Activated CD4-positive, alpha-beta T cell treated with anti-CD3 and anti-CD28 coated beads, Interleukin-2, amount 10 ng/mL, durations not matched to agents 7 days and 5 days (primary cell): Measurements from ENCODE around the gene PAPOLB. TPM values are rescaled to one million over a fixed set of nuclear protein-coding genes. Genes with fewer than 3 reads are reported as not detected.

ENCODE experiments used
- CTCF ChIA-PET: fragments of 350-600 bp; sonication (Branson Sonifier 250); formaldehyde crosslinking; loops from one replicate; lab custom pipeline; 2021; ENCODE audit warnings: antibody characterized with exemption; lab: Charles Lee
- POLR2A ChIA-PET: fragments of 350-600 bp; sonication (Branson Sonifier 250); formaldehyde crosslinking; loops from one replicate; lab custom pipeline; 2021; ENCODE audit warnings: antibody characterized with exemption; lab: Charles Lee
- DNase-seq: peaks from one replicate; pipeline ENCODE4 v3.0.0-alpha.2; 2020
- H3K27ac Mint-ChIP-seq: one replicate; pipeline ENCODE4 v1.8.0; 2021; ENCODE audit warnings: mild to moderate bottlenecking, moderate library complexity, mixed read lengths
- H3K27me3 Mint-ChIP-seq: one replicate; pipeline ENCODE4 v1.8.0; 2021; ENCODE audit warnings: mixed read lengths
- H3K36me3 Mint-ChIP-seq: one replicate; pipeline ENCODE4 v1.8.0; 2021; ENCODE audit warnings: low read depth, mixed read lengths
- H3K4me1 Mint-ChIP-seq: one replicate; pipeline ENCODE4 v1.8.0; 2021; ENCODE audit warnings: mixed read lengths
- H3K4me3 Mint-ChIP-seq: one replicate; pipeline ENCODE4 v1.8.0; 2021; ENCODE audit warnings: mild to moderate bottlenecking, moderate library complexity, mixed read lengths
- H3K9me3 Mint-ChIP-seq: one replicate; pipeline ENCODE4 v1.8.0; 2021; ENCODE audit warnings: mixed read lengths
- total RNA-seq, 2 experiments: library from RNA; stranded (reverse); gene quantifications; one replicate each; pipeline ENCODE4 v1.2.3, GENCODE V29; 2021

PAPOLB gene
- total RNA-seq, 2 experiments from 2014 or later, result 0.05 TPM; not detected in 1

GRCh38 chr7:4820967-4821471 is 40.8 kb downstream of the PAPOLB start:
- ChIA-PET POLR2A (no interaction called here), CTCF (interaction anchor here (1.2 kb wide), 1 partner anchor 63 kb away, joined by 3 read pairs; the partner anchor contains the start of gene RADIL)
- H3K27ac Mint-ChIP-seq, result no peak overlapping the region
- no peaks in the 10 kb centered on the region for H3K36me3 Mint-ChIP-seq
- H3K27me3 Mint-ChIP-seq, result no peaks in the 10 kb centered on the region
- DNase-seq, result no peak
- H3K9me3 Mint-ChIP-seq, result no peaks in the 10 kb centered on the region
- no peak overlapping the region for H3K4me3 Mint-ChIP-seq
- H3K4me1 Mint-ChIP-seq, result no peaks in the 10 kb centered on the region

- no peak for DNase-seq
- H3K27me3 Mint-ChIP-seq, result no peaks in the 10 kb centered on the region
- ChIA-PET POLR2A (no interaction called here), CTCF (interaction anchor here (1.2 kb wide), 1 partner anchor 63 kb away, joined by 3 read pairs; the partner anchor contains the start of gene RADIL)
- H3K36me3 Mint-ChIP-seq, result no peaks in the 10 kb centered on the region
- no peaks in the 10 kb centered on the region for H3K9me3 Mint-ChIP-seq
- no peaks in the 10 kb centered on the region for H3K4me1 Mint-ChIP-seq
- H3K4me3 Mint-ChIP-seq, result no peak overlapping the region
- no peak overlapping the region for H3K27ac Mint-ChIP-seq
Observed at GRCh38 chr7:4820405-4820966, 41.3 kb downstream of the PAPOLB start.

GRCh38 chr7:4819560-4820404 is 42.0 kb downstream of the PAPOLB start:
- no peaks in the 10 kb centered on the region for H3K9me3 Mint-ChIP-seq
- H3K4me1 Mint-ChIP-seq, result no peaks in the 10 kb centered on the region
- H3K27me3 Mint-ChIP-seq, result no peaks in the 10 kb centered on the region
- DNase-seq, result no peak
- no peak overlapping the region for H3K4me3 Mint-ChIP-seq
- H3K36me3 Mint-ChIP-seq, result no peaks in the 10 kb centered on the region
- H3K27ac Mint-ChIP-seq, result no peak overlapping the region
- ChIA-PET POLR2A (no interaction called here), CTCF (no interaction called here)

- CTCF ChIA-PET, result no interaction called here
- no peak overlapping the region for H3K27ac Mint-ChIP-seq
Observed at GRCh38 chr7:4818000-4818794, 43.6 kb downstream of the PAPOLB start.

GRCh38 chr7:4817178-4817901 is 44.5 kb downstream of the PAPOLB start:
- H3K27ac Mint-ChIP-seq, result no peak overlapping the region
- H3K36me3 Mint-ChIP-seq, result no peaks in the 10 kb centered on the region
- POLR2A ChIA-PET, result no interaction called here
- peaks cover 10% of the 10 kb centered on the region for H3K27me3 Mint-ChIP-seq
- H3K9me3 Mint-ChIP-seq, result peaks cover 2% of the 10 kb centered on the region
- DNase-seq, result no peak
- H3K4me3 Mint-ChIP-seq, result no peak overlapping the region
- CTCF ChIA-PET, result interaction anchor here (1.3 to 2.4 kb wide), 2 partner anchors 13 to 67 kb away, joined by 4 to 8 read pairs; partner anchors contain the start of gene RADIL
- H3K4me1 Mint-ChIP-seq, result no peaks in the 10 kb centered on the region

More at GRCh38 chr7:4818000-4818794, 43.6 kb downstream of the PAPOLB start:
- Mint-ChIP-seq H3K36me3 (no peaks in the 10 kb centered on the region), H3K9me3 (no peaks in the 10 kb centered on the region), H3K4me1 (no peaks in the 10 kb centered on the region), H3K4me3 (no peak overlapping the region), H3K27me3 (peaks cover 6% of the 10 kb centered on the region)
- no peak for DNase-seq
- POLR2A ChIA-PET, result no interaction called here

- no peaks in the 10 kb centered on the region for H3K4me1 Mint-ChIP-seq
- peaks cover 2% of the 10 kb centered on the region for H3K9me3 Mint-ChIP-seq
- no peaks in the 10 kb centered on the region for H3K36me3 Mint-ChIP-seq
- no peak overlapping the region for H3K4me3 Mint-ChIP-seq
- POLR2A ChIA-PET, result no interaction called here
- H3K27ac Mint-ChIP-seq, result no peak overlapping the region
- DNase-seq, result no peak
- peaks cover 10% of the 10 kb centered on the region for H3K27me3 Mint-ChIP-seq
- CTCF ChIA-PET, result interaction anchor here (1.3 to 2.4 kb wide), 3 partner anchors 13 to 67 kb away, joined by 4 to 8 read pairs (median 4); partner anchors contain the start of gene RADIL
Observed at GRCh38 chr7:4816419-4817080, 45.3 kb downstream of the PAPOLB start.

- peaks cover 2% of the 10 kb centered on the region for H3K9me3 Mint-ChIP-seq
- H3K36me3 Mint-ChIP-seq, result no peaks in the 10 kb centered on the region
- peaks cover 10% of the 10 kb centered on the region for H3K27me3 Mint-ChIP-seq
- H3K27ac Mint-ChIP-seq, result no peak overlapping the region
- ChIA-PET CTCF (interaction anchor here (1.0 to 2.4 kb wide), 4 partner anchors 14 to 68 kb away, joined by 4 to 8 read pairs (median 4); partner anchors contain the start of gene RADIL), POLR2A (no interaction called here)
- no peak for DNase-seq
- no peaks in the 10 kb centered on the region for H3K4me1 Mint-ChIP-seq
- no peak overlapping the region for H3K4me3 Mint-ChIP-seq
Observed at GRCh38 chr7:4815609-4816418, 46.0 kb downstream of the PAPOLB start.

- ChIA-PET CTCF (interaction anchor here (1.0 to 2.4 kb wide), 3 partner anchors 17 to 69 kb away, joined by 4 to 8 read pairs (median 4); partner anchors contain the start of gene RADIL), POLR2A (no interaction called here)
- DNase-seq, result no peak
- Mint-ChIP-seq H3K27ac (no peak overlapping the region), H3K27me3 (peaks cover 12% of the 10 kb centered on the region), H3K9me3 (peaks cover 2% of the 10 kb centered on the region), H3K4me1 (no peaks in the 10 kb centered on the region), H3K36me3 (no peaks in the 10 kb centered on the region), H3K4me3 (no peak overlapping the region)
Observed at GRCh38 chr7:4815121-4815520, 46.7 kb downstream of the PAPOLB start.

- Mint-ChIP-seq H3K4me3 (no peak overlapping the region), H3K27me3 (peaks cover 12% of the 10 kb centered on the region), H3K4me1 (no peaks in the 10 kb centered on the region), H3K27ac (no peak overlapping the region), H3K36me3 (no peaks in the 10 kb centered on the region), H3K9me3 (peaks cover 2% of the 10 kb centered on the region)
- ChIA-PET POLR2A (no interaction called here), CTCF (interaction anchor here (1.0 kb wide), 1 partner anchor 22 kb away, joined by 4 read pairs; no protein-coding TSS in a partner anchor)
- no peak for DNase-seq
Observed at GRCh38 chr7:4814433-4814832, 47.4 kb downstream of the PAPOLB start.

GRCh38 chr7:4809666-4810065 is 52.2 kb downstream of the PAPOLB start:
- Mint-ChIP-seq H3K9me3 (peaks cover 2% of the 10 kb centered on the region), H3K27me3 (peaks cover 32% of the 10 kb centered on the region), H3K4me3 (no peak overlapping the region), H3K27ac (no peak overlapping the region), H3K4me1 (peaks cover 3% of the 10 kb centered on the region), H3K36me3 (no peaks in the 10 kb centered on the region)
- no peak for DNase-seq
- CTCF ChIA-PET, result interaction anchor here (1.5 kb wide), 1 partner anchor 20 kb away, joined by 3 read pairs; no protein-coding TSS in a partner anchor
- POLR2A ChIA-PET, result no interaction called here

GRCh38 chr7:4809091-4809591 is 52.7 kb downstream of the PAPOLB start:
- Mint-ChIP-seq H3K27ac (no peak overlapping the region), H3K4me3 (peak overlapping the region; percentile 17), H3K9me3 (peaks cover 2% of the 10 kb centered on the region), H3K36me3 (no peaks in the 10 kb centered on the region), H3K4me1 (peaks cover 3% of the 10 kb centered on the region), H3K27me3 (peaks cover 32% of the 10 kb centered on the region)
- peak; percentile 23 for DNase-seq
- POLR2A ChIA-PET, result no interaction called here
- CTCF ChIA-PET, result interaction anchor here (1.5 kb wide), 1 partner anchor 21 kb away, joined by 3 read pairs; no protein-coding TSS in a partner anchor
